GM19468 (cell line): ENCODE results near the gene YIPF1.
A peak's percentile ranks its signal among the peaks of the same experiment; 100 is the strongest.
"Not testable (repeated sequence)": the region's sequence is repeated elsewhere in the genome, so short reads cannot be mapped to it uniquely, and the experiment has no call there.

Experiments
- ATAC-seq: cut with Tn5 transposase; IDR thresholded peaks from one replicate; pipeline ENCODE4 v1.9.1; 2021; ENCODE audit warnings: mild to moderate bottlenecking, moderate library complexity, moderate number of reproducible peaks; ENCODE audit not compliant: unreplicated experiment; ENCODE audit errors: extremely low read depth

The YIPF1 gene

GRCh38 chr1:53896635-53897229 is 7.1 kb upstream of the YIPF1 start:
- no peak for ATAC-seq

GRCh38 chr1:53895421-53895820 is 5.8 kb upstream of the YIPF1 start:
- ATAC-seq = no peak

- ATAC-seq = no peak
These were observed 5.0 kb upstream of the YIPF1 start for GRCh38 chr1:53894644-53895043.

GRCh38 chr1:53893999-53894636 is 4.5 kb upstream of the YIPF1 start, which contains the start of gene DIO1:
TSS of gene DIO1 (plus strand) at chr1:53894187. CDS start at chr1:53894211, 24 bp downstream.
- ATAC-seq = no peak

GRCh38 chr1:53892911-53893310 is 3.3 kb upstream of the YIPF1 start:
- no peak for ATAC-seq

- no peak for ATAC-seq
These were observed 2.1 kb upstream of the YIPF1 start for GRCh38 chr1:53891678-53892077.

- ATAC-seq = no peak
These were observed 1.4 kb upstream of the YIPF1 start for GRCh38 chr1:53891018-53891417.

- no peak for ATAC-seq
These were observed 935 bp upstream of the YIPF1 start for GRCh38 chr1:53890522-53890941.

GRCh38 chr1:53888681-53889080 is 916 bp downstream of the YIPF1 start:
- ATAC-seq = no peak

- not testable (repeated sequence) for ATAC-seq
These were observed 6.0 kb downstream of the YIPF1 start for GRCh38 chr1:53883600-53883999.

GRCh38 chr1:53881853-53882252 is 7.7 kb downstream of the YIPF1 start:
- not testable (repeated sequence) for ATAC-seq

GRCh38 chr1:53878492-53879105 is 11.0 kb downstream of the YIPF1 start:
- ATAC-seq = no peak

GRCh38 chr1:53875150-53875549 is 14.4 kb downstream of the YIPF1 start:
- ATAC-seq = not testable (repeated sequence)

- ATAC-seq = no peak
These were observed 17.7 kb downstream of the YIPF1 start for GRCh38 chr1:53871773-53872484.

- ATAC-seq = no peak
These were observed 18.4 kb downstream of the YIPF1 start for GRCh38 chr1:53871221-53871620.

GRCh38 chr1:53869454-53870117 is 20.0 kb downstream of the YIPF1 start:
- ATAC-seq = peak; percentile 26

GRCh38 chr1:53868565-53868964 is 21.0 kb downstream of the YIPF1 start:
- no peak for ATAC-seq

GRCh38 chr1:53862507-53862906 is 27.1 kb downstream of the YIPF1 start:
- no peak for ATAC-seq

GRCh38 chr1:53860967-53861411 is 28.6 kb downstream of the YIPF1 start:
- no peak for ATAC-seq

GRCh38 chr1:53851571-53852285 is 37.9 kb downstream of the YIPF1 start:
- ATAC-seq = no peak
